BLaER1 treated with 17β-estradiol and CSF1 and Interleukin-3, amounts not matched to agents 10 nM and 100 nM (cell line): ENCODE results near the gene MYH15.
A peak's percentile ranks its signal among the peaks of the same experiment; 100 is the strongest.

Experiments
- H3K27ac ChIP-seq, 11 experiments: shearing (Covaris generic); formaldehyde crosslinking; 2 replicates each; pipeline ENCODE4 v1.8.1; 2022
- H3K27me3 ChIP-seq, 11 experiments: shearing (Covaris generic); formaldehyde crosslinking; 2 replicates each; pipeline ENCODE4 v1.8.1; 2022
- H3K36me3 ChIP-seq, 11 experiments: shearing (Covaris generic); formaldehyde crosslinking; 2 replicates each; pipeline ENCODE4 v1.8.1; 2022
- H3K4me1 ChIP-seq, 10 experiments: shearing (Covaris generic); formaldehyde crosslinking; 2 replicates each; pipeline ENCODE4 v1.8.1; 2022
- H3K4me2 ChIP-seq, 11 experiments: shearing (Covaris generic); formaldehyde crosslinking; 2 replicates each; pipeline ENCODE4 v1.8.1; 2022
- H3K4me3 ChIP-seq, 10 experiments: shearing (Covaris generic); formaldehyde crosslinking; 2 replicates each; pipeline ENCODE4 v1.8.1; 2022
- H3K9ac ChIP-seq, 11 experiments: shearing (Covaris generic); formaldehyde crosslinking; 2 replicates each; pipeline ENCODE4 v1.8.1; 2022
- H3K9me3 ChIP-seq, 11 experiments: shearing (Covaris generic); formaldehyde crosslinking; replicated peaks in 1 of 11; 2 replicates each; pipeline ENCODE4 v1.8.1; 2022
- H4K20me1 ChIP-seq, 11 experiments: shearing (Covaris generic); formaldehyde crosslinking; 2 replicates each; pipeline ENCODE4 v1.8.1; 2022
- Cebpa-rat ChIP-seq, 11 experiments: shearing (Covaris generic); IDR thresholded peaks; 2 replicates each; pipeline ENCODE4 v1.8.1; 2022

Gene MYH15

GRCh38 chr3:108406661-108407206, 103.7 kb downstream of the MYH15 start:
- Histone ChIP-seq H3K9me3 (peaks cover 0 to 5% (median 0%) of the 10 kb centered on the region in 11 experiments; a peak in 4 of 22 replicates), H3K4me2 (peak overlapping the region in 5 of 11 experiments; percentile 16 to 66 (median 50); a peak in 8 of 22 replicates), H3K36me3 (no peaks in the 10 kb centered on the region), H3K27me3 (no peaks in the 10 kb centered on the region), H3K27ac (peak overlapping the region in 1 of 11 experiments; percentile 2; a peak in 2 of 22 replicates), H3K4me1 (peaks cover 13 to 46% (median 28%) of the 10 kb centered on the region in 10 experiments; a peak in 19 of 20 replicates), H3K9ac (no peak overlapping the region), H4K20me1 (no peaks in the 10 kb centered on the region), H3K4me3 (no peak overlapping the region)
- no peak for TF ChIP-seq Cebpa-rat (IDR thresholded peaks at IDR 0.05)

DNA sequence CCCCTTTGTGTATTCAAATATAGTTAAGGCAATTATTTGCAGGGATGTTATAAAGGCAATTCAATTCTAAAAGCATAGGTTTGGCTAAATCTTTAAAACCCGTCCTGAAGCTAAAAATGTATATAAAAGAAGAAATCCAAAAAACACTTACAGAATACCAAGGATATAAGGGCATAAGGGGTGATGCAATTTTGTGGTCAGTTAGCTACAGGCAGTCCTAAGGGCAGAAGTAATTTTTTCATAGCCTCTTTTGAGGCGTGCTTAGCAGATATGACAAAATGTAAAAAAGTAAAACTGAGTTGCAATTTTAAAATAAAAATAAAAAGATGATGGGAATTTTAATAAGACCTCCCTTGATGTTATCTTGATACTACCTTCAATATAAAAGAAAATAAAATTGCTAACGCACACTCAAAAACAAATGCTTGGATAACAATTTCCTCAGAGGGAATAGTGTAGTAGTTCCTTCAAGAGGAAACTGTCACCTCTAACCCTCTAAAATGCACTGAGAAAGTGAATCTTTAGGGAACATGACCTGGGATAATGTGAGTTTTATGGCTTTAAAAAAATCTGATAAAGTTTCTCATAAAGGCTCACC, 104.2 kb downstream of the MYH15 start:
- H3K4me2 ChIP-seq, result peak overlapping the region in 6 of 11 experiments; percentile 12 to 66 (median 48); a peak in 10 of 22 replicates
- H3K4me1 ChIP-seq, result peaks cover 13 to 46% (median 28%) of the 10 kb centered on the region in 10 experiments; a peak in 19 of 20 replicates
- no peaks in the 10 kb centered on the region for H4K20me1 ChIP-seq
- TF ChIP-seq Cebpa-rat (IDR thresholded peaks at IDR 0.05), result no peak
- no peak overlapping the region for H3K4me3 ChIP-seq
- no peak overlapping the region for H3K9ac ChIP-seq
- H3K27me3 ChIP-seq, result no peaks in the 10 kb centered on the region
- no peak overlapping the region for H3K27ac ChIP-seq
- peaks cover 0 to 5% (median 0%) of the 10 kb centered on the region in 11 experiments; a peak in 4 of 22 replicates for H3K9me3 ChIP-seq
- H3K36me3 ChIP-seq, result no peaks in the 10 kb centered on the region

GRCh38 chr3:108404368-108404767, 106.0 kb downstream of the MYH15 start:
- no peak overlapping the region for H3K27ac ChIP-seq

GRCh38 chr3:108403686-108404345, 106.6 kb downstream of the MYH15 start:
- Histone ChIP-seq H3K9me3 (no peaks in the 10 kb centered on the region), H3K4me2 (peak overlapping the region in 8 of 11 experiments; percentile 12 to 62 (median 34); a peak in 12 of 22 replicates), H3K36me3 (no peaks in the 10 kb centered on the region), H3K4me1 (peaks cover 13 to 46% (median 28%) of the 10 kb centered on the region in 10 experiments; a peak in 19 of 20 replicates), H3K27me3 (no peaks in the 10 kb centered on the region), H3K9ac (no peak overlapping the region), H3K27ac (no peak overlapping the region), H3K4me3 (no peak overlapping the region), H4K20me1 (no peaks in the 10 kb centered on the region)
- TF ChIP-seq Cebpa-rat (IDR thresholded peaks at IDR 0.05), result no peak

More at GRCh38 chr3:108404368-108404767, 106.0 kb downstream of the MYH15 start:
- Histone ChIP-seq H3K9ac (no peak overlapping the region), H4K20me1 (no peaks in the 10 kb centered on the region), H3K36me3 (no peaks in the 10 kb centered on the region), H3K4me3 (no peak overlapping the region), H3K4me1 (peaks cover 13 to 46% (median 28%) of the 10 kb centered on the region in 10 experiments; a peak in 19 of 20 replicates), H3K9me3 (no peaks in the 10 kb centered on the region), H3K27me3 (no peaks in the 10 kb centered on the region), H3K4me2 (peak overlapping the region in 9 of 11 experiments; percentile 1 to 62 (median 33); a peak in 11 of 22 replicates)
- TF ChIP-seq Cebpa-rat (IDR thresholded peaks at IDR 0.05), result no peak

- H4K20me1 ChIP-seq, result no peaks in the 10 kb centered on the region
- no peak overlapping the region for H3K4me3 ChIP-seq
- no peaks in the 10 kb centered on the region for H3K27me3 ChIP-seq
- H3K9me3 ChIP-seq, result no peaks in the 10 kb centered on the region
- no peak overlapping the region for H3K9ac ChIP-seq
- H3K27ac ChIP-seq, result no peak overlapping the region
- H3K4me2 ChIP-seq, result peak overlapping the region in 4 of 11 experiments; percentile 28 to 62 (median 48); a peak in 3 of 22 replicates
- peaks cover 13 to 41% (median 27%) of the 10 kb centered on the region in 10 experiments; a peak in 19 of 20 replicates for H3K4me1 ChIP-seq
- H3K36me3 ChIP-seq, result no peaks in the 10 kb centered on the region
- TF ChIP-seq Cebpa-rat (IDR thresholded peaks at IDR 0.05), result no peak
These were observed 107.2 kb downstream of the MYH15 start for GRCh38 chr3:108403198-108403597.

- Histone ChIP-seq H4K20me1 (no peaks in the 10 kb centered on the region), H3K36me3 (no peaks in the 10 kb centered on the region), H3K9me3 (no peaks in the 10 kb centered on the region), H3K27ac (no peak overlapping the region), H3K4me3 (no peak overlapping the region), H3K9ac (no peak overlapping the region), H3K4me1 (peaks cover 13 to 28% (median 20%) of the 10 kb centered on the region in 10 experiments; a peak in 19 of 20 replicates), H3K27me3 (no peaks in the 10 kb centered on the region), H3K4me2 (no peak overlapping the region)
- no peak for TF ChIP-seq Cebpa-rat (IDR thresholded peaks at IDR 0.05)
These were observed 108.6 kb downstream of the MYH15 start for GRCh38 chr3:108401836-108402235.

DNA sequence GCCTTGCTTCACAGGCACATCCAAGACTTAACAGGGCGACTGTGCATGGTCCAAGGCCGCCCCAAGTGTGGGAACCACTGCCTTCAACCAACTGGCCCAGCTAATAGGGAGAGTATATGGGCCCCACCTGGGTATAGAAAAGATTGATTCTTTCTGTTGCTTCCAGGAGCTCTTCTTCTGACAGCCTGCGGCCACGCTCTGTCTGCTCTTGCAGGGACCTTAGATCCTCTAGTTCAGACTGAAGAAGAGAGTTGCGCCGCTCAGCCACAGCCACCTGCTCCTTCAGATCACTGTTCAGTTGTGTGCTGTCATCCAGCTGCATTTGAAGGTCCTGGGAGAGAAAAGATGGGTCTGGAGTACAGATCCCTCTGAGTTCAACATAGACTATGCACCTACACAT, 111.9 kb downstream of the MYH15 start:
- Histone ChIP-seq H3K27me3 (no peaks in the 10 kb centered on the region), H4K20me1 (no peaks in the 10 kb centered on the region), H3K36me3 (no peaks in the 10 kb centered on the region), H3K4me2 (no peak overlapping the region), H3K9me3 (no peaks in the 10 kb centered on the region), H3K27ac (no peak overlapping the region), H3K4me3 (no peak overlapping the region), H3K4me1 (peaks cover 0 to 9% (median under 1%) of the 10 kb centered on the region in 10 experiments; a peak in 7 of 20 replicates), H3K9ac (no peak overlapping the region)
- no peak for TF ChIP-seq Cebpa-rat (IDR thresholded peaks at IDR 0.05)

- Histone ChIP-seq H3K27me3 (no peaks in the 10 kb centered on the region), H4K20me1 (no peaks in the 10 kb centered on the region), H3K9me3 (0 out of 22 replicates have a peak, but pooled peaks cover 0 to 4% (median 0%) of the 10 kb centered on the region in 11 experiments), H3K4me3 (no peak overlapping the region), H3K27ac (no peak overlapping the region), H3K36me3 (no peaks in the 10 kb centered on the region), H3K4me2 (no peak overlapping the region), H3K9ac (no peak overlapping the region), H3K4me1 (0 out of 20 replicates have a peak, but pooled peaks cover 0 to 8% (median 0%) of the 10 kb centered on the region in 10 experiments)
- TF ChIP-seq Cebpa-rat (IDR thresholded peaks at IDR 0.05), result no peak
These were observed 114.1 kb downstream of the MYH15 start for GRCh38 chr3:108396336-108396735.

- no peaks in the 10 kb centered on the region for H4K20me1 ChIP-seq
- no peak overlapping the region for H3K9ac ChIP-seq
- H3K4me1 ChIP-seq, result 0 out of 20 replicates have a peak, but pooled peaks cover 0 to 8% (median 0%) of the 10 kb centered on the region in 10 experiments
- no peaks in the 10 kb centered on the region for H3K27me3 ChIP-seq
- H3K4me2 ChIP-seq, result peak overlapping the region in 3 of 11 experiments; percentile 8 to 30 (median 13); a peak in 3 of 22 replicates
- no peak overlapping the region for H3K27ac ChIP-seq
- no peak overlapping the region for H3K4me3 ChIP-seq
- TF ChIP-seq Cebpa-rat (IDR thresholded peaks at IDR 0.05), result no peak
- 0 out of 22 replicates have a peak, but pooled peaks cover 0 to 4% (median 0%) of the 10 kb centered on the region in 11 experiments for H3K9me3 ChIP-seq
- H3K36me3 ChIP-seq, result no peaks in the 10 kb centered on the region
These were observed 115.8 kb downstream of the MYH15 start for GRCh38 chr3:108394563-108394962.
